IMR-90 (cell line): ENCODE measurements around the gene CDCA4.

Experiments used
- BHLHE40 ChIP-seq: fragments of 150-350 bp; IDR thresholded peaks from 2 replicates; pipeline ENCODE4 v1.6.1; 2016; ENCODE audit warnings: mild to moderate bottlenecking, low read depth, low read length
- CEBPB ChIP-seq: IDR thresholded peaks from 2 replicates; pipeline ENCODE4 v1.6.1; 2012; ENCODE audit warnings: low read depth, low read length, improper control_type of control experiment
- CHD1 ChIP-seq: IDR thresholded peaks from 2 replicates; pipeline ENCODE4 v1.6.1; 2012; ENCODE audit warnings: low read depth, low read length, improper control_type of control experiment
- CTCF ChIP-seq: conservative IDR thresholded peaks from 2 replicates; pipeline ENCODE4 v1.5.1; 2012; ENCODE audit warnings: mild to moderate bottlenecking, low read depth, low read length, improper control_type of control experiment
- FOS ChIP-seq: fragments of 150-350 bp; IDR thresholded peaks from 2 replicates; pipeline ENCODE4 v1.6.1; 2016; ENCODE audit warnings: low read depth, low read length
- MAFK ChIP-seq: IDR thresholded peaks from 2 replicates; pipeline ENCODE4 v1.6.1; 2012; ENCODE audit warnings: low read depth, low read length, improper control_type of control experiment
- MXI1 ChIP-seq: IDR thresholded peaks from 2 replicates; pipeline ENCODE4 v1.6.1; 2012; ENCODE audit warnings: low read depth, mild to moderate bottlenecking, low read length, moderate library complexity, borderline replicate concordance
- POLR2A ChIP-seq: IDR thresholded peaks from 2 replicates; pipeline ENCODE4 v1.6.1; 2012; ENCODE audit warnings: mild to moderate bottlenecking, low read depth, low read length
- RAD21 ChIP-seq: IDR thresholded peaks from 2 replicates; pipeline ENCODE4 v1.6.1; 2012; ENCODE audit warnings: low read length, improper control_type of control experiment
- SMC3 ChIP-seq: fragments of 150-350 bp; IDR thresholded peaks from 2 replicates; pipeline ENCODE4 v1.6.1; 2016; ENCODE audit warnings: low read depth, mild to moderate bottlenecking, antibody characterized with exemption, low read length, moderate library complexity

DNA sequence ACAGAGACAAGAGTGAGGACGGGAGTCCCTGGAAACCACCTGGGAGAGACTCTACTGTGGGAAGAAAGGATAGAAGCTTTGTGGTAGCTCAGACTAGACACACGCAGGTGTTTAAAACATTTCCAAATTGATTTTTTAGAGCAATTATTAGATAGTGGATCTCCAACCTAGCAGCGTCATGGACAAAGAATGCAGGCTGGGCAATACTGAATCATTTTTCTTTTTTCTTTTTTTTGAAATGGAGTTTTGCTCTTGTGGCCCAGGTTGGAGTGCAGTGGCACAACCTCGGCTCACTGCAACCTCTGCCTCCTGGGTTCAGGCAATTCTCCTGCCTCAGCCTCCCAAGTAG, 31.2 kb upstream of the CDCA4 start:
- TF ChIP-seq CTCF (no peak), FOS (no peak), POLR2A (no peak), SMC3 (no peak), CHD1 (no peak), CEBPB (no peak), RAD21 (no peak), BHLHE40 (no peak), MXI1 (no peak), MAFK (no peak)
